ENCODE results near the gene TMTC2. TPM values are rescaled to one million over a fixed set of nuclear protein-coding genes. Genes with fewer than 3 reads are reported as not detected.

TMTC2 gene
- total and polyA plus RNA-seq, 2 donors (not counting 3 experiments of a cell fraction or from before 2014, with no cell fraction given), result 4.1 to 7.8 TPM

DNA sequence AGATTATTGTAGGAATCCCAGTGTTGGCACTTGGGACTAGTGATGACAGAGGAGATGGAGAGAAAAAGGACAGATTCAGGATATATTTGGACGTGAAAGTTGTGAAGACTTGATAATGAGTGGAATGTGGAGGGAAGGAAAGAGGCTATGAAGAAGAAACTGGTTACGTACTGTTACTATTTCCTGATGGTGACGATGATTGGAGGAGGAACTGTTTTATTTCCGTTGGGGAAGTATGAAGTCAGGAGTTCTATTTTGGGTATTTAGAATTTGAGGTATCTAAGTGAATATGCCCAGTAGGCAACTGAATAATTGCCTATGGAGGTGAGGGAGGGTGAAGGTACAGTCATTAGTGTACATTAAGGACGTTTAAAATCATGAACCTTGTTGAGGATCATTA, 207.2 kb downstream of the TMTC2 start:
- dilution Hi-C loops (cut with MboI; ENCODE audit: extremely low pct_ligation_motif_present, low sequenced_read_pairs), result no loop called here
- H3K79me2 ChIP-seq (ENCODE audit: control insufficient read depth, insufficient read depth, low read length), result no peaks in the 10 kb centered on the region

More for the DNA sequence above, 207.2 kb downstream of the TMTC2 start:
- Histone ChIP-seq H3K9ac (replicated peaks; ENCODE audit: extremely low read depth, insufficient read depth, low read length) (no peak overlapping the region), H3K9me1 (replicated peaks; ENCODE audit: control insufficient read depth, extremely low read depth, insufficient read depth, low read length) (no peaks in the 10 kb centered on the region), H3K4me1 (ENCODE audit: control insufficient read depth, extremely low read depth, insufficient read depth, low read length) (no peaks in the 10 kb centered on the region), H3K4me3 (replicated peaks in 1 of 3; ENCODE audit: insufficient read depth in 1 of 3, low read depth in 1 of 3, low read length in 3 of 3) (no peak overlapping the region), H3K27ac (ENCODE audit: insufficient read depth, low read depth, low read length) (no peak overlapping the region), H4K20me1 (replicated peaks; ENCODE audit: control insufficient read depth, extremely low read depth, insufficient read depth, low read length) (no peaks in the 10 kb centered on the region), H2AFZ (ENCODE audit: low read depth, low read length) (peak overlapping the region; percentile 14), H3K4me2 (ENCODE audit: insufficient read depth, low read length) (no peak overlapping the region), H3K9me3 (replicated peaks; ENCODE audit: control insufficient read depth, insufficient read depth, low read length) (no peaks in the 10 kb centered on the region), H3K36me3 (ENCODE audit: control insufficient read depth in 2 of 2, extremely low read depth in 1 of 2, insufficient read depth in 2 of 2, low read length in 2 of 2) (no peaks in the 10 kb centered on the region), H3K27me3 (ENCODE audit: control insufficient read depth in 2 of 2, insufficient read depth in 2 of 2, low read length in 2 of 2) (no peaks in the 10 kb centered on the region)
- DNase-seq (ENCODE audit: low read depth, low spot score), result peak; percentile 2
- POLR2A ChIA-PET, result no interaction called here
- no TSS peak for BruUV-seq (replicated peaks)
- FAIRE-seq, result no peak
- intact Hi-C loops (cut with micrococcal nuclease), result no loop called here
- TF ChIP-seq GATA2 (IDR thresholded peaks at IDR 0.05; ENCODE audit: insufficient read depth, insufficient read length, low read depth, low read length) (no peak), EZH2 (IDR thresholded peaks at IDR 0.05; ENCODE audit: borderline replicate concordance, low read depth, low read length, severe bottlenecking) (no peak), FOS (IDR thresholded peaks at IDR 0.05; ENCODE audit: borderline replicate concordance, insufficient read depth, low read length) (no peak), MYC (IDR thresholded peaks at IDR 0.05; ENCODE audit: low read depth, low read length) (no peak), JUN (IDR thresholded peaks at IDR 0.05; ENCODE audit: borderline replicate concordance, insufficient read depth, insufficient read length, low read depth) (no peak), POLR2A (IDR thresholded peaks at IDR 0.05; ENCODE audit: low read depth, low read length) (no peak), POLR2AphosphoS5 (IDR thresholded peaks at IDR 0.05; ENCODE audit: insufficient read depth, low read depth, low read length) (no peak)
- TF ChIP-seq, protein P1, sequence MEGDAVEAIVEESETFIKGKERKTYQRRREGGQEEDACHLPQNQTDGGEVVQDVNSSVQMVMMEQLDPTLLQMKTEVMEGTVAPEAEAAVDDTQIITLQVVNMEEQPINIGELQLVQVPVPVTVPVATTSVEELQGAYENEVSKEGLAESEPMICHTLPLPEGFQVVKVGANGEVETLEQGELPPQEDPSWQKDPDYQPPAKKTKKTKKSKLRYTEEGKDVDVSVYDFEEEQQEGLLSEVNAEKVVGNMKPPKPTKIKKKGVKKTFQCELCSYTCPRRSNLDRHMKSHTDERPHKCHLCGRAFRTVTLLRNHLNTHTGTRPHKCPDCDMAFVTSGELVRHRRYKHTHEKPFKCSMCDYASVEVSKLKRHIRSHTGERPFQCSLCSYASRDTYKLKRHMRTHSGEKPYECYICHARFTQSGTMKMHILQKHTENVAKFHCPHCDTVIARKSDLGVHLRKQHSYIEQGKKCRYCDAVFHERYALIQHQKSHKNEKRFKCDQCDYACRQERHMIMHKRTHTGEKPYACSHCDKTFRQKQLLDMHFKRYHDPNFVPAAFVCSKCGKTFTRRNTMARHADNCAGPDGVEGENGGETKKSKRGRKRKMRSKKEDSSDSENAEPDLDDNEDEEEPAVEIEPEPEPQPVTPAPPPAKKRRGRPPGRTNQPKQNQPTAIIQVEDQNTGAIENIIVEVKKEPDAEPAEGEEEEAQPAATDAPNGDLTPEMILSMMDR (IDR thresholded peaks at IDR 0.05; ENCODE audit: extremely low read depth in 1 of 2, insufficient read depth in 1 of 2, low read depth in 1 of 2, low read length in 2 of 2), result no peak
- TF ChIP-seq, protein P2, sequence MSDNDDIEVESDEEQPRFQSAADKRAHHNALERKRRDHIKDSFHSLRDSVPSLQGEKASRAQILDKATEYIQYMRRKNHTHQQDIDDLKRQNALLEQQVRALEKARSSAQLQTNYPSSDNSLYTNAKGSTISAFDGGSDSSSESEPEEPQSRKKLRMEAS (IDR thresholded peaks at IDR 0.05; ENCODE audit: insufficient read depth, insufficient read length), result no peak
- CTCF ChIA-PET, result no interaction called here
